HG02759 (cell line): ENCODE results near the gene ARHGEF17.
A peak's percentile ranks its signal among the peaks of the same experiment; 100 is the strongest.

Experiments
- ATAC-seq: cut with Tn5 transposase; IDR thresholded peaks from one replicate; pipeline ENCODE4 v1.9.1; 2021; ENCODE audit warnings: mild to moderate bottlenecking, moderate library complexity; ENCODE audit not compliant: unreplicated experiment

Gene ARHGEF17

DNA sequence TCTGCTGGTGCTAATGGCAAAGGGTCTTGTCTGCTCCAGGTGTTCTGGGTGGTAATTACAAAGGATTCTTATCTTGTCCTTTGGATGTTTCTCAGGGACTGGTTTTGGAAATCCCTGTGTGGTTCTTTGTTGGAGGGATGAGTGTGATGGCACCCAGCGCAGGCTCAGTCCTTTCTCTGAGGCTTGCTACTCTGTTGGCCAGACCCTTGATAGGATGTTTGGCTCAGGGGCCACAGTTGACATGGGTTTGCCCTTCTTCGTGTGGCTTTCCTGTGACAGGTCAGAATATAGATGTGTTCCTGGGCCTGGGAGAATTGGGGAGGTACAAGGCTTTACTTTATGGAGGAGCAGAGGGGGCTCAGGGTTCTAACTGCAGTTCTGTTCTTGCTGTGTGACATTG lies 4.0 kb downstream of the ARHGEF17 start:
- ATAC-seq, result no peak

GRCh38 chr11:73312851-73313327 lies 4.8 kb downstream of the ARHGEF17 start:
- ATAC-seq, result no peak

DNA sequence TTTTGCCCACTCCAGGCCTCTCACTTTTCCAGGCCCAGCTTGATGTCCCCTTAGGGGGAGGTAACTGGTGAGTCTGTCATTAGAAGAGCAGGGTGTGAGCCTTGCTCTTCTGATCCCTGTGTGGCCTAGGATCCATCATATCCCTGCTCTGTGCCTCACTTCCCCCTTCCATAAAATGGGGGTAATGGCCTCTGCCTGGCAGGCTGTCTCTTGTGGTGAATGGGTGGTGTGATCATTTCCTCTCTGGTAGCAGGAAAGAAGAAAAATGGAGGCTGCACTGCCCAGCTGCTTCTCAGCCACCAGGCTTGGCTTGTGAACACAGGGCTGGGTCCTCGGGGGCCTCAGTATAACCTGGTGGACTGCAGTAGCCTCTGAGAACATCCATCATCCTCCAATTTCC lies 5.6 kb downstream of the ARHGEF17 start:
- no peak for ATAC-seq

- ATAC-seq, result no peak
These were observed 6.3 kb downstream of the ARHGEF17 start for GRCh38 chr11:73314117-73314961.

DNA sequence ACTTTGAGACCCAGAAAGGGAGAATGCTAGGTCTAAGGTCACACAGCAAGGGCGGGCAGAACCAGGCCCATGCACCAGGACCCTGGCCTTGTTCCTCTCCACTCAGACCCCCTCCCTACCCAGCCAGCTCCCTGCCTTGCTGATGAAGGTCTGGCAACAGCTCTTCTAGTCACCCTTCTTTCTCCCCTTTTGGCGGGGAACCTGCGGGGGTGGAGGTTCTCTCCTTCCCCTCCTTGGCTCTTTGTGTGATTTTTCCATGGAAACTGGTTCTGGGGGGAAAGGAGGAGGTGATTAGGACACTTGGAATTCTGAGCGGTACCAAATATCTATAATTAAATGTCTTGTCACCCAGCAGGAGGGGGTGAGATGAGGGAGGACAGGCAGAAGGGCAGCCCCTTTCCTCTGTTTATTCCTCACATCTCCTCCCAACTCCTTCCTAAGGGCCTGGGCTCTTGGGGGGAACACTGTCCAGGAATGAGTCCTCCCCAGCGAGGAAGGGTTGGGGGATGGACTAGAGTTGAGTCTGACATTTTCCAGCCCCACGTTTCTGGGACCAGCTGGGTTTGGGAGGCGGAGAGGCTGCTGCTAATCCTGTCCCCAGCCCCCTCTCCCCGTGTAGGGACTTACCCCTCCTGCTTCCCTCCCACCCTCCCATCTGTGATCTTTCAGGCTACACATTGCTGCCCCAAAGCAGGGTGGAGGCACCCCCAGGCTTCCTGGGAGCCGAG lies 7.4 kb downstream of the ARHGEF17 start:
- ATAC-seq, result no peak

- no peak for ATAC-seq
These were observed 8.3 kb downstream of the ARHGEF17 start for GRCh38 chr11:73316422-73316821.

GRCh38 chr11:73317373-73317772 lies 9.3 kb downstream of the ARHGEF17 start:
- ATAC-seq, result no peak

- ATAC-seq, result no peak
These were observed 9.7 kb downstream of the ARHGEF17 start for GRCh38 chr11:73317803-73318202.

GRCh38 chr11:73318501-73319011 lies 10.5 kb downstream of the ARHGEF17 start:
- no peak for ATAC-seq

- no peak for ATAC-seq
These were observed 12.9 kb downstream of the ARHGEF17 start for GRCh38 chr11:73320763-73321603.

GRCh38 chr11:73321604-73322381 lies 13.7 kb downstream of the ARHGEF17 start:
- ATAC-seq, result no peak

- no peak for ATAC-seq
These were observed 14.6 kb downstream of the ARHGEF17 start for GRCh38 chr11:73322382-73323306.

DNA sequence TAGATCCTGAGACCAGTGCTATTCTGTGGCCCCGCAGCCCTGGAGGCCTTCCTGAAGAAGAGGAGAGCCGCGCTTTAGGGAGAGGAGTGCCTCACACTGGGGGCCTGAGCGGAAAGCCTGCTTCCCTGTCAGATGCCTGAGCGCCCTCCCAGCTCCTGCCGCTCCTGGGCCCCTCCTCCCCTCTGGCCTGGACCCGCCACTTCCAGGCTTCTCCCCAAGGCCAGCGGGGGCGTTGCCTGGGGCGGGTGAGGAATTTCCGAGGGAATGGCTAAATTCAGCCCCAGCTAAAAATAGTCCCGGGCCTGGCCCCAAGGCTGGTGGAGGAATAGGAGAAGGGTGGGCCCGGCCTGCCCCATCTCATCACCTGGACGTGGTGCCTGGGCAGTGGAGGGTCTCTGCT lies 15.4 kb downstream of the ARHGEF17 start:
- ATAC-seq, result no peak

DNA sequence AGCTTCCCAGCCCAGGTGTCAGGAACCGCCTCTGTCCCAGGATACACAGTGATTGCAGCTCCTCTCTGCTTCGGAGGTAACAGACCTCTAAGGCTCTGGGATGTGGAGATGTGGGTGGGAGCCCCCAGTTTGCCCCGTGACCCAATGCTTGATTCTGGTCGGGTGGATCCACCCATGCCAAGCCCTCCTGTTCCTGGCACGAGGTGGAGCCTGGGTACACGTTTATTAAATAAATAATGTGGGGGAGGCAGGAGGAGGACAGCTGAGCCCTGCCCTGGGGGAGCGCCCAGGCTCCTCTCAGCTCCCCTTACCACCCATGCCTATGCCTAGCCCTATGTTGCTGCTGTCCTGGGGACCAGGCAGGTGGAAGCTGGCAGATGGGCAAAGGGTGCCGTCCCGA lies 16.0 kb downstream of the ARHGEF17 start:
- ATAC-seq, result no peak

- ATAC-seq, result peak; percentile 7
These were observed 16.6 kb downstream of the ARHGEF17 start for GRCh38 chr11:73324665-73325035.

- peak; percentile 82 for ATAC-seq
These were observed 17.2 kb downstream of the ARHGEF17 start for GRCh38 chr11:73325036-73325981.

GRCh38 chr11:73326929-73327811 lies 19.1 kb downstream of the ARHGEF17 start:
- no peak for ATAC-seq
